ENCODE results near the gene RCOR1. TPM values are rescaled to one million over a fixed set of nuclear protein-coding genes. Genes with fewer than 3 reads are reported as not detected.

Gene RCOR1
- total RNA-seq, result 10 to 100 TPM; 15.7 to 31.0 (median 25.8) TPM

GRCh38 chr14:102591944-102592762 lies at the start of gene RCOR1:
RCOR1 (plus strand) TSS chr14:102592649; CDS start chr14:102592887, 238 bp downstream.
- Histone ChIP-seq H3K27ac (peak within 1 kb of the TSS; percentile 93 to 98 (median 96)), H3K4me1 (peaks cover 8 to 28% (median 23%) of the 10 kb centered on the region in 4 donors), H3K9me3 (no peaks in the 10 kb centered on the region), H3K36me3 (no peaks in the 10 kb centered on the region), H3K4me3 (peak within 1 kb of the TSS; percentile 80 to 97 (median 86)), H3K27me3 (no peaks in the 10 kb centered on the region)
- intact Hi-C loops (cut with DNase I; ENCODE audit: low total_unique reads) (loop anchor here (2.0 kb wide), 1 partner anchor 67 kb away; no protein-coding TSS in a partner anchor), in situ Hi-C loops (cut with MboI; ENCODE audit: low pct_ligation_motif_present in 1 of 4, low pct_unique_long_range_greater_than_20kb in 1 of 4, low sequenced_read_pairs in 3 of 4) (loop anchor here in 1 of 4 donors (10.0 kb wide), 1 partner anchor 67 kb away; no protein-coding TSS in a partner anchor)
- TF ChIP-seq, protein P1, sequence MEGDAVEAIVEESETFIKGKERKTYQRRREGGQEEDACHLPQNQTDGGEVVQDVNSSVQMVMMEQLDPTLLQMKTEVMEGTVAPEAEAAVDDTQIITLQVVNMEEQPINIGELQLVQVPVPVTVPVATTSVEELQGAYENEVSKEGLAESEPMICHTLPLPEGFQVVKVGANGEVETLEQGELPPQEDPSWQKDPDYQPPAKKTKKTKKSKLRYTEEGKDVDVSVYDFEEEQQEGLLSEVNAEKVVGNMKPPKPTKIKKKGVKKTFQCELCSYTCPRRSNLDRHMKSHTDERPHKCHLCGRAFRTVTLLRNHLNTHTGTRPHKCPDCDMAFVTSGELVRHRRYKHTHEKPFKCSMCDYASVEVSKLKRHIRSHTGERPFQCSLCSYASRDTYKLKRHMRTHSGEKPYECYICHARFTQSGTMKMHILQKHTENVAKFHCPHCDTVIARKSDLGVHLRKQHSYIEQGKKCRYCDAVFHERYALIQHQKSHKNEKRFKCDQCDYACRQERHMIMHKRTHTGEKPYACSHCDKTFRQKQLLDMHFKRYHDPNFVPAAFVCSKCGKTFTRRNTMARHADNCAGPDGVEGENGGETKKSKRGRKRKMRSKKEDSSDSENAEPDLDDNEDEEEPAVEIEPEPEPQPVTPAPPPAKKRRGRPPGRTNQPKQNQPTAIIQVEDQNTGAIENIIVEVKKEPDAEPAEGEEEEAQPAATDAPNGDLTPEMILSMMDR (IDR thresholded peaks at IDR 0.05), result peak in 1 of 5 experiments; percentile 10
- TF ChIP-seq EP300 (IDR thresholded peaks at IDR 0.05; ENCODE audit: low read depth) (no peak), POLR2AphosphoS5 (IDR thresholded peaks at IDR 0.05) (peak; percentile 98 to 99 (median 98)), POLR2A (IDR thresholded peaks at IDR 0.05) (peak; percentile 74)
- WGBS, 2 donors (ENCODE audit: low coverage in 1 of 2), result 1% methylated on average over 48 of the region's 96 CpGs; no CpG with 5 or more reads in 1 of the 2 donors
- peak; percentile 99 for DNase-seq

GRCh38 chr14:102544046-102544746 lies 48.3 kb upstream of the RCOR1 start:
- 24% methylated on average over 33 of the region's 43 CpGs; no CpG with 5 or more reads in 1 of the 2 donors for WGBS, 2 donors (ENCODE audit: low coverage in 1 of 2)
- Histone ChIP-seq H3K9me3 (no peaks in the 10 kb centered on the region), H3K27ac (peak overlapping the region in 3 of 4 donors; percentile 37 to 51 (median 45)), H3K4me1 (peaks cover 7 to 23% (median 21%) of the 10 kb centered on the region in 4 donors), H3K4me3 (peak overlapping the region in 3 of 4 donors; percentile 15 to 36 (median 29)), H3K36me3 (no peaks in the 10 kb centered on the region), H3K27me3 (peaks cover 19% of the 10 kb centered on the region)
- intact Hi-C loops (cut with DNase I; ENCODE audit: low total_unique reads) (no loop called here), in situ Hi-C loops (cut with MboI; ENCODE audit: low pct_ligation_motif_present in 1 of 4, low pct_unique_long_range_greater_than_20kb in 1 of 4, low sequenced_read_pairs in 3 of 4) (no loop called here)
- TF ChIP-seq, protein P1 (IDR thresholded peaks at IDR 0.05), result no peak
- TF ChIP-seq EP300 (IDR thresholded peaks at IDR 0.05; ENCODE audit: low read depth) (no peak), POLR2A (IDR thresholded peaks at IDR 0.05) (no peak), POLR2AphosphoS5 (IDR thresholded peaks at IDR 0.05) (no peak)
- no peak for DNase-seq

- H3K36me3 ChIP-seq, result no peaks in the 10 kb centered on the region
- in situ Hi-C loops (cut with MboI; ENCODE audit: low pct_ligation_motif_present in 1 of 4, low pct_unique_long_range_greater_than_20kb in 1 of 4, low sequenced_read_pairs in 3 of 4), result no loop called here
- intact Hi-C loops (cut with DNase I; ENCODE audit: low total_unique reads), result no loop called here
- 26% methylated on average over 22 of the region's 66 CpGs; no CpG with 5 or more reads in 1 of the 2 donors for WGBS, 2 donors (ENCODE audit: low coverage in 1 of 2)
- no peaks in the 10 kb centered on the region for H3K9me3 ChIP-seq
- peaks cover 7 to 23% (median 19%) of the 10 kb centered on the region in 4 donors for H3K4me1 ChIP-seq
- peak overlapping the region in 3 of 4 donors; percentile 15 to 36 (median 29) for H3K4me3 ChIP-seq
- peak; percentile 78 for DNase-seq
- peak; percentile 22 for TF ChIP-seq POLR2A (IDR thresholded peaks at IDR 0.05)
- no peak for TF ChIP-seq POLR2AphosphoS5 (IDR thresholded peaks at IDR 0.05)
- TF ChIP-seq, protein P1 (IDR thresholded peaks at IDR 0.05), result no peak
- H3K27ac ChIP-seq, result peak overlapping the region; percentile 28 to 51 (median 41)
- peaks cover 19% of the 10 kb centered on the region for H3K27me3 ChIP-seq
These were observed 47.5 kb upstream of the RCOR1 start for GRCh38 chr14:102544747-102545460.

Data from transverse colon (tissue), 4 donors.